Kidney tubule cell (primary cell): Measurements from ENCODE around the gene FAM209A.
A peak's percentile ranks its signal among the peaks of the same experiment; 100 is the strongest.
"Not testable (repeated sequence)": the region's sequence is repeated elsewhere in the genome, so short reads cannot be mapped to it uniquely, and the experiment has no call there.

Source experiments
- DNase-seq: peaks from one replicate; pipeline ENCODE4 v3.0.0-alpha.2; 2018; ENCODE audit warnings: low spot score

Gene FAM209A, protein sequence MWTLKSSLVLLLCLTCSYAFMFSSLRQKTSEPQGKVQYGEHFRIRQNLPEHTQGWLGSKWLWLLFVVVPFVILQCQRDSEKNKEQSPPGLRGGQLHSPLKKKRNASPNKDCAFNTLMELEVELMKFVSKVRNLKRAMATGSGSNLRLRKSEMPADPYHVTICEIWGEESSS

DNA sequence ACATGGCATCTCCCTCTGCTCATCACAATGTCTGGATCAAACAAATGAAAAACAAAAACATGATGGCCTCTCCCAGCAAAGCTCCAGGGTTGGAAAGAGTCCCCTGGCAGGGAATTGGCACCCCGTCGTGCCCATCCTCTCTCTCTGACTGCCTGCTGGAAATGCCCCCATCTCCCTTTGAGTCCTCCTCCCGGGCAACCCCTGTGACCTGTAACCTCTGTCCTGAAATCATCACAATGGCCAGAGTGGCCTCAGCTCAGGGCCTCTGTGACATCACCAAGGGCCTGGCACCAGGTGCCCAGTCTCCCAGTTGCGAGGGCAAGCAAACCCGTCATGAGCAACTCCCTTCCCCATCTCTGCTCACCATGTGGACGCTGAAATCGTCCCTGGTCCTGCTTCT is at the start of gene FAM209A:
Gene FAM209A, plus strand, starts transcription at position 301 of the 400 bp plus-strand sequence. Its CDS starts 65 bp downstream, at position 366.
- not testable (repeated sequence) for DNase-seq

DNA sequence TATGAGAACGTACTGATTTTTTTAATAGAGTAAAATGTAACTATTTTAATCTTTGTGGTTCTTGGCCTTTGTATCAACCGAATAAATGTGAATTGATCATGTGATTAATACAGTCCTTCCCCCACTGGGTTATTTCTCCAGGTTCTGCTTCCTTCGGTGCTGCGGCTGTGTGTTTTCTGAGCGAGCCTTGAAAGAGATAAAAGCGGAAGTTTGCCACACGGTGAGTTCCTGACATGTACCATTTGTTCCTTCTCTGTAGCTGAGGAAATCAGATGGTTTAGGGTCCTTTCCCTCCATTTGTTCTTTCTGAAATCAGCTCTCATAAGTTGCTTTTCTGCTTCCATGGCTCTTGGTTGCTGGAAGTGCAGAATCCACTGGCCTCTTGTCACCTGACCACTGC is 40.6 kb upstream of the FAM209A start:
- no peak for DNase-seq

DNA sequence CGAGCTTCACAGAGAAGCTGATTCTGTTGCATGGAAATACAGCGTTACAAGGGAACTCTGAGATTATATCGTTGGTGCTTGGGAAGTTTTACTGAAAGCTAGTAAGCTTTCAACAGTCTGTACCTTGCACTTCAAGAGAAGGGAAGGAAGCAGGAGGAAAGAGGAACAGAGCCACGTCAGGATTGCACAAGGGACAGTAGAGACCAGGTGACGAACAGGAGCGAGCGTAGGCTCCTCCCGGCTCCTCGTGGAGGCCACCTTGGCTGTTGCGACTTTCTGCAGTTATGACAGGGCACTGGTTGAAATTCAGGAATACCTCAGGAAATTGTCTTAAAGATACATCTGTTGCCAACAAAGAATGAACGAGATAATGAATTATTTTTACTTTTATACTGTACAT is 37.3 kb upstream of the FAM209A start:
- no peak for DNase-seq

DNA sequence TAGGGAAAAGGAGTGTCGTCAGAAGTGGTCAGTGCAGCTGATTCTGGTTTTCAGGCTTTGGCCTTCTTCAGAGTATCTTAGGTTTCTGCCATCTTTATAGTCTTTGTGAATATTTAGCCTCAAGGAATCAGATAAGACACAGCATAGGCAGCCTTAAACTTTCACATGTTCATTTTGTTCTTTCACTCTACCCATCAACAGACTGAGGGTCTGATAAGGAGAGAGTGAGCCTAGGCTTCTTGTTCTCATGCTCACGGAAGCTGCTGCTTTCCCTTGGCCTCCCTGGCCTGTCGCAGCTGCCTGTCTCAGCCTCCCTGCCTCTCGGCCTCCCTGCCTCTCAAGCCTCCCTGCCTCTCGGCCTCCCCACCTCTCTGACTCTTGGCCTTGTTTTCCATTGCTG is 36.0 kb upstream of the FAM209A start:
- no peak for DNase-seq

DNA sequence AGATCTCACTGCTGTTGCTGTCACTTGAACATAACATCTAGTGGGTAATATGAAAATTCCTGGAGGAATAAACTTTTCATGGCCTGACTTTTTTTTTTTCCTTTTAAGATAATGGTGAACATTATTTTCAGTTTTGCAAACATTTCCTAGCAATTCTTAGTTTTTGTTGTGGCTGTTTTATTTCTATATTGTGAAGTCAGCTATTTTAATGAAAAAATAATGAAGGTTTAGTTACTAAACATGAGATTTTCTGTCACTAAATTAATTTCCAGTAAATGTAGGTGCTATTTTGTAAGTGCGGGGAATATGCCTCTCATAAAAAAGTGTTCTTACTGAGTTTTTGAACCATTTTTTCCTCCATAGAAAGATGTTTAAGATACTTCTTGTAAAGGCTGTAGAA is 23.4 kb upstream of the FAM209A start:
- DNase-seq = no peak

DNA sequence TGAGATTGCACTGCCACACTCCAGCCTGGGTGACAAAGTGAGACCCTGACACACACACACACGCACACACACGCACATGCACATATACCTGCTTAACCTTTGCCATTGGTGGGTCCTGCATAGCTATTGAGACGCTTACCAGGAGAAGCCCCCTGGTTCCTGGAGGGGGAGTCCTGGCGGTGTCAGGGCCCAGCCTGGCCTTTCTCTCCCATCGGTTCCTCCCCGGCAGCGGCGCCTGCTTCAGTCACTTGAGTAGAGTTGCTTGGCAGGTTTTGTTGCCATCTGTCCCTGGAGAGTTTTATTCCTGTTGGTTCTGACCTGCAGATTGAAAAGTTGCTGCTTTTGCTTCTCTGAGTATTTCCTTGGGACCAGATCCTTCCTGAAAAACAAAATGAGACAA is 20.6 kb upstream of the FAM209A start:
- DNase-seq = no peak

DNA sequence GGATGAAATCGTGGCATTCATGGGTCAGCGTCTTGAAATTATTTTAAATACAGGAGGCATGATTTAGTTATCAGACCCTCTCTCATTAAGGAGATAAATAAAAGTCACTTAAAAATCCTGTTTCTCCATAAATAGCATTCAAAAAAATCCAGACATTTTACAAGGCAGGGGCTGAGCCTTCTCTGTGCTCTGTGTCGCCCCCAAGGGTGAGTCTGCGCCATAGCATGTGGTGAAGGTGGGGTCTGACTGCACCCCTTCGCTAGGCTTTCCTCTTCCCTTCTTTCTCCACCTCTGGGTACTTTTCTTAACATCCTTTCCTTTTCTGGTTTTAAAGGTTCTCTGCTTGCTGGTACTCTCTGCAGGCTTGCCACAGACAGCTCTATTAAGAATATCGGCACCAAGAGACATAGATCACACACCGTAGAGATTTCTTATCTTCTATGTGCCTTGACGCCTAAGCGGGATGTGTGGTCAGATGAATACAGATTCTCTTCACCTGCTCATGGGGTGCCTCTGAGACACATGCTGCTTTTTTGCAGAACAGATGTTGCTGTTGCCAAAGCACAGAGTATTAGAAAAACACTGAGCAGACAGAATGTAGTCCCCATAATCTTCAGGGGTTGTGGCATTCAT is 20.1 kb upstream of the FAM209A start:
- DNase-seq = no peak

DNA sequence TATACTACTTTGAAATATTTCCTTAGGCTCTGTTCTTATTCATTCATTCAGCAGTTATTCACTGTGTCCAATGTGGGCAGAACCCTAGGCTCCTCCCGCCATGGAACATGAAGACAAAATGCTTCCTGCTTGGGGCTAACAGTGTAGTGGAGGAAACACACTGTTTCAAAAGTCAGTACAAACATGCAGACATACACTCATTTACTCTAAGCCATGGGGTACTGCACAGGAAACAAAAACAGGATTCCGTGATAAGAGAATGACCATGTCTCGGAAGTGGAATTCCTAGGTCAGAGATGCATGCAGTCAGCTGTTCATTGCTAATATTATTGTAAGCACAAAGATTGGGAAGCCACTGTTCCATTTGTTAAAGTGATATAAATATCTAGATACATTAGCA is 18.4 kb upstream of the FAM209A start:
- DNase-seq = no peak

DNA sequence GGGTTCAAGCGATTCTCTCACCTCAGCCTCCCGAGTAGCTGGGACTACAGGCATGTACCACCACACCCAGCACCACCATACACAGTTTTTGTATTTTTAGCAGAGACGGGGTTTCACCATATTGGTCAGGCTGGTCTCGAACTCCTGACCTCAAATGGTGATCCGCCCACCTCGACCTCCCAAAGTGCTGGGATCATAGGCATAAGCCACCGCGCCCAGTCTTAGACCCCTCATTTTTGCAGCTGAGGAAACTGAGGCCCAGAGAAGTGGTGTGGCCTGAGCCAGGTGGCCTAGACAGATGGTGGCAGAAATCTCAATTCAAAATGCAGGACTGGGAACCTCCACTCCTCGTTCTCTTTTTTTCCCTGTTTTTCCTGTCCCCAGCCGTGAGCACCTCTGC is 12.6 kb upstream of the FAM209A start:
- no peak for DNase-seq

DNA sequence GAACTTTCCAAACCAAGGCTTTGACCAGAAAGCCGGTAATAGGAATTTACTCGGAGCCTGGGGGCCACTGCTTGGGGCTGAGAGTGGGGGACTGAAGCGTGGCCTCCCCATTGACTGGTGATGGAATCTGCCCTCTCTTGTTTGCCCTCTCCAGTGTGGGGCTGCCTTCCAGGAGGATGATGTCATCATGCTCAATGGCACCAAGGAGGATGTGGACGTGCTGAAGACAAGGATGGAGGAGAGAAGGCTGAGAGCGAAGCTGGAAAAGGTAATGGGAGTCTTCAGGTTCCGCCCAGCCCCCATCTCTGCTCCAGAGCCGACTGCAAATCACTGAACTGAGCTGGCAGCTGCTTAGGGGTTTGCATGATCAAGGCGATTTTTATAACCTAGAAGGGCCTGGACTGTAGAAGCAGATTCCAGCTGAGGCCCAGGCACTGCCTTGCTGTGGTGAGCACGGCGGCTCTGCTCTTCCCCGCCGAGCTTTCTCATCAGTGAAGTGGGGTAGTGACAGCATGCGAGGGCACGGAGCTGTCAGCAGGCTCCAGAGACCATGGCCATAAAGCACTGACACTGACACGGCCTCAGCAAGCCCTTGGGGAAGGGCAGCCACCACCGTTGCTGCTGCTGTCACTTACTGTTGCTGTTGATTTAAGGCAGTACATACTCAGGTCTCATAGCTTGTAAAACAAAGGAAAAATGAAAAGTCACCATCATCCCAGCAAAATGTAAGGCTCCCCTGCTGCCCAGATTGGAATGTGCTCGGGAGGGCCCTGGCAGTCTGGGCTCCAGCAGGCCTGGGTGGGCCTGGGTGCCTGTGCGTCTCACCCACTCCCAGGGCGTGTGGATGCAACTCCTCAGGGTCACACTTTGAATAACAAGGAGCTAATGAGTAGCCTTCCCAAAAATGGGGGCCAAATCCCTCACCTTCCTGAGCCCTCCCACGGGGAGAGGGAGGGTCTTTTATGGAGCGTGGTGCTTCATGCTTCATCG is 11.1 kb upstream of the FAM209A start:
- peak; percentile 19 for DNase-seq

DNA sequence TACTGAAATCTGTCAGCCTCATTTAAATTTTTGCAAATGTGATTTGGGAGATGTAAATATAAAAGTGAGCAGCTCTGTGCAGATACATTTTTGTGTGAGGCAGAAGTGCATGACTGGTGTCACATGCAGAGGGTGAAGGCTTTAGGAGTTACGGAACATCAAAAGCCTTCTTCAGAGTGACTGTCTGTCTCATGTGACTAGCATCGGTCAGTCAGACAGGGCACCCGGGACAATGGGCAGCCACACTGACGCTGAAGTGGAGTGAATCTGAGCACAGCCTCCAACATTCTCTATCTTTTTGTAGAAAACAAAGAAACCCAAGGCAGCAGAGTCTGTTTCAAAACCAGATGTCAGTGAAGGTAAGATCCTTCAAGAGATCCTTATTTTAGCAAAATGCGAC is 7.9 kb upstream of the FAM209A start:
- DNase-seq = no peak

DNA sequence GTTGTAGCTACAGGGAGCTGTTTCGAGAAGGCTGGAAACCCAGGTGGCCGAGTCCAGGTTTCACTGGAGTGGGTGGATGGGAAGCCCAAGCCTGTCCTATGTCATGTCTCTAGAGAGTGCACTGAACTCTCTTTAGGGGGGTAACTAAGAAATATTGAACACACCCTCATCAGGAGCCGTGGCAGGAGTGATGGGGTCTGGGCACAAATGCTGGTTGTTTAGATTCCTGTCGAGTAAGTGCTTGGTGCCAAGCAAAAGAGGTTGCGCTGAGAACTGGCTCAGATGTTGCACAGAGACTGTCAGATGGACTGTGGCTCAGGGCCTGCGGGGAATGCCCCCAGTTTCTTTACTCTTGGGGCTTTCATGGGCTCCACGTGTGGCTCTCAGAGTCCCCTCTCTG is 7.3 kb upstream of the FAM209A start:
- DNase-seq = no peak

DNA sequence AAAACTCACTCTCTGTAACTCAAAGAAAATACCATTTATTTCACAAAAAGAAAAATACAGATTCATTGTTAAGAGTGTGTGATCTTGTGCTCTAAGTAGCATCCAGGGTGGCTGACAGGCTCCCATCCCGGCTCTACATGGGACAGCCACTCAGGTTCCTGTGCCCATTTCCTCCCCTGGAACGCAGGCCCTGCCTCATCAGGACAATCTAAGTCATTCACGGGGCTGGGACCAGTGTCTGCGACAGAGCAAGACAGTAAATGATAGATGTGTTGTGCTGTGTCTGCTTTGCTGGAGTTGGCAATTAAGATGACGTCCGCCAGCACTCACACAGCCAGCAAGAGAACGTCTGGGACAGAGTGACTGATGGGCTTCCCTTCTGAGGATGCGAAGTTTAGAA is 6.9 kb upstream of the FAM209A start:
- no peak for DNase-seq

DNA sequence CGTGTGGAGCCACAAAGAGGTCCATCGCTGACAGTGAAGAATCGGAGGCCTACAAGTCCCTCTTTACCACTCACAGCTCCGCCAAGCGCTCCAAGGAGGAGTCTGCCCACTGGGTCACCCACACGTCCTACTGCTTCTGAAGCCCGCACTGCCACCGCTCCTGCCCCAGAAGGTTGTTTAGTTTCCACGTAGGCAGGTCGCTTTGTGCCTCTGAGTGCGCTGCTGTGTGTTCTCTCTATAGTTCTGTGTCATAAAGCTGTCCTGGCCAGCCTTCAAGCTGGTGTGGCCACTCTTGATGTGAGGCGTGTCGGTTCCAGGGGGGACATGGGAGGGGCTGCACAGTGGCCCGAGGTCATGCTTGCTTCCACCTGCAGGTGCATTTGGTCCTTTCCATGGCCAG is 6.4 kb upstream of the FAM209A start:
- no peak for DNase-seq

DNA sequence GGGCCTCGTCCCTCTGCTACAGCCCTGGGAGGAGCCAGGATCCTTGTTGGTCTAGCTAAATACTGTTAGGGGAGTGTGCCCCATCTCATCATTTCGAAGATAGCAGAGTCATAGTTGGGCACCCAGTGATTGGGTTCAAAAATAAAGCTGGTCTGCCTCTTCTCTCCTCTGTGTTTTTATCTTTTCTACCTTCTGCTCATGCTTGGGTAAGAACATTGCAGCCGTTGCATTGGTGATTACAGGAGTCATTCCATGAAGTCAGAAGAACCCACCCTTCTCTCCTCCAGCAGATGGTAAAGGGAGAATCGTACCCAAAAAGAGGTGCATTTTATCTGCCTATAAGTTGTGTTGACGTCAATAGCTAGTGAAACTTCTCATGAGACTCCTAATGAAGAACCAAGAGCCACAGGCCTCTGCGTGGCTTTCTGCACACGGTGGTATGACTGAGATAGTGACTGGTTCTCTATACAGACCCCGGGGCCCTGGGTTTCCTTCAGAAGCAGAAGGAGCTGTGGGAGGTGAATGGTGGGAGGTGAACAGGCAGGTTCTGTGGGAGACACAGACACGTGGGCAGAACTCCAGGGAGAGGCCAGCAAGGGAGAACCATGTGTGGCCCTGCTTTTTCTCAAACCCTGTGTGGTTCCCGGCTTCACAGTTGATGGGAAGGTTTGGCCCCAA is 5.7 kb upstream of the FAM209A start:
- no peak for DNase-seq

DNA sequence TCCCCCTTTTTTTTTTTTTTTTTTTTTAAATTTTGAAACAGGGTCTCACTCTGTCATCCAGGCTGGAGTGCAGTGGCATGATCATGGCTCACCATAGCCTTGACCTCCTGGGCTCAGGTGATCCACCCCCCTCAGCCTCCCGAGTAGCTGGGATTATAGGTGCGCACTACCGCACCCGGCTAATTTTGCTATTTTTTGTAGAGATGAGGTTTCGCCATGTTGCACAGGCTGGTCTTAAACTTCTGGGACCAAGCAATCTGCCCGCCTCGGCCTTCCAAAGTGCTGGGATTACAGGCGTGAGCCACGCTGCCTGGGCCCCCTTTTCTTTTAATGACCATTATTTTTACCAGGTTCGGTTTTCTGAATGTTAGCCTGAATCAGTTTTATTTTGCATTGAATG is 5.0 kb upstream of the FAM209A start:
- no peak for DNase-seq

DNA sequence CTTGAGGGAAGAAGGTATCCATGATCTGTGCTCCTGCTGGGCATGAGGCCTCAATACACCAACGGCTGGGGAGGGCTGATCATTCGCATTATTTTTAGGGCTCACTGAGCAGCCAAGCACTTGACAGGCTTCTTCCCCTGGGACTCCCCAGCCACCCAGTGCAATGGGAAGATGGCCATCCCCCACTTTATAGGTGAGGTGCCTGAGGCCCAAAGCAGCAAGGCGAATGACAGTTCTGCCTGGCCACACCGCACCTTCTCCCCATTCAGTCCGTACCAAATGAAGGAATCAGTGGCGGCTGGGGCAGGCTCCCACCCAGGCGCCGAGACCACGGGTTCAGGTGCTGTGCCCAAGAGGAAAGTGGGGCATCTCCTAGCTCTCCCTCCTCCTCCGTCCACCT is 4.4 kb upstream of the FAM209A start:
- no peak for DNase-seq

DNA sequence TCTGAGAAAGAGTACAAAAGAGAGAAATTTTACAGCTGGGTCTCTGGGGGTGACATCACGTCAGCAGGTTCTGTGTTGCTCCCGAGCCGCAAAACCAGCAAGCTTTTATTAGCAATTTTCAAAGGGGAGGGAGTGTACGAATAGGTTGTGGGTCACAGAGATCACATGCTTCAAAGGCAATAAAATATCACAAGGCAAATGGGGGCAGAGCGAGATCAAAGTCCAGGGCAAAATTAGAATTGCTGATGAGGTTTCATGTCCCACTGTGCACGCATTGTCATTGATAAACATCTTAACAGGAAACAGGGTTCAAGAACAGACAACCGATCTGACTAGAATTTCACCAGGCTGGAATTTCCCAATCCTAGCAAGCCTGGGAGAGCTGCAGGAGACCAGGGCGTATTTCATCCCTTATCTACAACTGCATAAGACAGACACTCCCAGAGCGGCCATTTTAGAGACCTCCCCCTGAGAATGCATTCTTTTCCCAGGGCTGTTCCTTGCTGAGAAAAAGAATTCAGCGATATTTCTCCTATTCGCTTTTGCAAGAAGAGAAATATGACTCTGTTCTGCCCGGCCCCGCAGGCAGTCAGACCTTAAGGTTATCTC is 3.7 kb upstream of the FAM209A start:
- DNase-seq = not testable (repeated sequence)

DNA sequence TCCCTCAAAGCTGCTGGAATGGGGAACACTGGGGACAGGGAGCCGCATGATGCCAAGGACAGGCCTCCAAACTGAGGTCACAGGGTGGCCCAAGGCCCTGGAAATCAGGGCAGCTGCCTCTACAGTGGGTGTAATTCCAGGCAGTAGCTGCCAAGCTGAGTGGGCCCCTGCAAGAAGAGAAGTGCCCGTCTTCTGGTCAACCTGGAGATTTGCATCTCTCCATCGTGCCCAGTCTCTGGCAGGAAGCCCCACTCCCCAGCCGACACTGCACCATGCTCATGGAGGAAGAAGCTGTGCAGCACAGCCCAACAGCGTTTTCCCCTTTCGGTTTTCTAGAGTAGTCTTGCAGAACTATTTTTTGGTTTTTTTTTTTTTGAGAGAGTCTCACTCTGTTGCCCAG is 2.2 kb upstream of the FAM209A start:
- no peak for DNase-seq

DNA sequence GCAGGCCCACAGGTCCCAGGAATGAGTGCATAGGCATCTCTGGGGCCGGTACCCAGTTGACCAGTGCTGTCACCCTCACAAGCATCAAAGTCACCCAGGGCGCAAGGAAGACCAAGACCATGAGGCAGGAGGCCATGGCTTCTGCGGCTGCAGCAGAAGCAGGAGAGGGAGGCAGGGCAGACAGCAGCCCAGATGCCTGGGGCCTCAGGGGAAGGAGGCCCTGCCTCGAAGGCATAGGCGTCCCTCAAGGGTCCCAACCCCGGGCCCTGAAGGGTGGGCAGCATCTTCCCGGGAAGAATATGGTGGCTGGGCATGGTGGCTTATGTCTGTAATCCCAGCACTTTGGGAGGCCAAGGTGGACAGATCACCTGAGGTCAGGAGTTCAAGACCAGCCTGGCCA is 3.0 kb downstream of the FAM209A start:
- DNase-seq = no peak

DNA sequence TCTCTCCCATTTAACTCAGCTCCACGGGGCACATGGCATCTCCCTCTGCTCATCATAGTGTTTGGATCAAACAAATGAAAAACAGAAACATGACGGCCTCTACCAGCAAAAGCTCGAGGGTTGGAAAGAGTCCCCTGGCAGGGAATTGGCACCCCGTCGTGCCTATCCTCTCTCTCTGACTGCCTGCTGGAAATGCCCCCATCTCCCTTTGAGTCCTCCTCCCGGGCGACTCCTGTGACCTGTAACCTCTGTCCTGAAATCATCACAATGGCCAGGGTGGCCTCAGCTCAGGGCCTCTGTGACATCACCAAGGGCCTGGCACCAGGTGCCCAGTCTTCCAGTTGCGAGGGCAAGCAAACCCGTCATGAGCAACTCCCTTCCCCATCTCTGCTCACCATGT is 8.4 kb downstream of the FAM209A start, which contains the start of gene FAM209B:
Gene FAM209B, plus strand, starts transcription at position 301 of the 400 bp plus-strand sequence. Its CDS starts 96 bp downstream, at position 397.
- DNase-seq = not testable (repeated sequence)

DNA sequence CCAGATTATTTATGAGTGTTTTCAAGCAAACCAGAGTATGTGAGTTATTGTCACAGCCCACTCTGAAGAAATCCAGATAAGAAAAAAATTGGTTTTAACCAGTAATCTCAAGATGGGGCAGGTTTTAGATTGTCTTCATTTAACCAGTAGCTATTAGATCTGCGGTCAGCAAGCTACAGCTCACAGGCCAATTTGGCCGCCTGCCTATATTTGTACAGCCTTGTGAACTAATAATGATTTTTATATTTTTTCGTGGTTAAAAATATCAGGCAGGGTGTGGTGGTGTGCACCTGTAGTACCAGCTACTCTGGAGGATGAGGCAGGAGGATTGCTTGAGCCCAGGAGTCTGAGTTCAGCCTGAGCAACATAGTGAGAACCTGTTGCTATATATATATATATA is 13.5 kb downstream of the FAM209A start:
- DNase-seq = no peak
